ENCODE measurements around the gene KY. TPM values are rescaled to one million over a fixed set of nuclear protein-coding genes. Genes with fewer than 3 reads are reported as not detected.

KY gene
- total RNA-seq, 6 experiments from 2014 or later: 0.11 to 0.16 TPM; not detected in 4

DNA sequence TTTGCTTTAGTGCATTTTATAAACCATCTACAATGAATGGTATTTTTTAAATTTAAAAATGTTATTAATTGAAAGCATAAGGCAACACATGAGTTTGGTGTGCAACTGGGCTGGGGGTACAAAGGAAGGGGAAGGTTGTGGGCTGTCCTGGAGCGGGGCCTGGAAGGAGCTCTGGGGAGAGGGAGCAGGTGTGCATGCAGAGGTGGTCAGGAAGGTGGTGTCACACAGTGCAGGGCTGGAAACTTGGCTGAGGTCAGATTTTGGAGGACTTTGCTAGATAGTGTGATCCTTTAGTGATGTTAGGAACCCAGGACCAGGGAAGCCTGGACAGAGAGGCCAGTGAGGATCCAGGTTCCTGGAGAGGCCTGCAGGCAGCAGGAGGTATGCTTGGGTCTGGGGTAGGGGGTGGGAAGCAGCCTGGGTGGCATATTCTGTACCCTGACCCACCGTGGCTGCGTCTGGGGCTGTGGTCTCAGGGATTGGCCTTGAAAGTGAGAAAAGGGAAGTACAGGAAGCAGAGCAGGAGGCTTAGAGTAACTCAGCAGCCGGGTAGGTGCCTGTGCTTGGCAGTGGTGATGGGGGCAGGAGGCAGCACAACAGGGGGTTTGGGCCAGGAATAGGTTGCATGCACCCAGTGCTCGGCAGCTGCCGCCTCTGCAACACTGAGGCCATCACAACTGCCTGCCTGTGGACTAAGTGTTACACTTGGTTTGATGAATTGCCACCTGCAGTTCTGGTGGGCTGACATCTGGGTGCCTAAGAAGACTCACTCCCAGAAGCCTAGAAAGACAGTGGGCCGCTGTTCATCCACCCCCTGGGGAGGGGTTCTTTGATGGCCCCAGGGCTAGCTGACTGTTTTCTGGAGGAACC lies 33.0 kb downstream of the KY start:
- no peaks in the 10 kb centered on the region for H3K36me3 Mint-ChIP-seq (ENCODE audit: low read depth)

DNA sequence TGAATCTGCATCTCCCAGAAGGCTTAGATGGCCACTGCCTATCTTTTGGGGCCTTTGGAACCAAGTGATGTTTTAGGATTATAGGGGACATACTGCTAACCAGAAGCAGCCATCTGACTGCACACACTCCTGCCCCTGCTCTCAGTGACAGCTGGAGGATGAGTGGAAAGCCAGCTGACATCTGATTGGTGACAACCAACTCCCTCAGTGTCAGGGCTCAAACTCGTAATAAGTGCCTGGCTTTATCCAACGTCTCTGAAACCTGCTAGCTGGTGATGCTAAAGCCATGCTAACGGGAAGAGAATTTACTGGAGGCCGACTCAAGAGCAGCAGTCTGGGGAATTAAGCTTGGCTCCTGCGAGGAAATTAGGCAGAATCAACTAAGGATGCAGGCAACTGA lies 35.1 kb downstream of the KY start:
- H3K27me3 Mint-ChIP-seq (ENCODE audit: insufficient read depth): peaks cover 12% of the 10 kb centered on the region
- H3K36me3 Mint-ChIP-seq (ENCODE audit: low read depth): no peaks in the 10 kb centered on the region
- TF ChIP-seq, protein P1, sequence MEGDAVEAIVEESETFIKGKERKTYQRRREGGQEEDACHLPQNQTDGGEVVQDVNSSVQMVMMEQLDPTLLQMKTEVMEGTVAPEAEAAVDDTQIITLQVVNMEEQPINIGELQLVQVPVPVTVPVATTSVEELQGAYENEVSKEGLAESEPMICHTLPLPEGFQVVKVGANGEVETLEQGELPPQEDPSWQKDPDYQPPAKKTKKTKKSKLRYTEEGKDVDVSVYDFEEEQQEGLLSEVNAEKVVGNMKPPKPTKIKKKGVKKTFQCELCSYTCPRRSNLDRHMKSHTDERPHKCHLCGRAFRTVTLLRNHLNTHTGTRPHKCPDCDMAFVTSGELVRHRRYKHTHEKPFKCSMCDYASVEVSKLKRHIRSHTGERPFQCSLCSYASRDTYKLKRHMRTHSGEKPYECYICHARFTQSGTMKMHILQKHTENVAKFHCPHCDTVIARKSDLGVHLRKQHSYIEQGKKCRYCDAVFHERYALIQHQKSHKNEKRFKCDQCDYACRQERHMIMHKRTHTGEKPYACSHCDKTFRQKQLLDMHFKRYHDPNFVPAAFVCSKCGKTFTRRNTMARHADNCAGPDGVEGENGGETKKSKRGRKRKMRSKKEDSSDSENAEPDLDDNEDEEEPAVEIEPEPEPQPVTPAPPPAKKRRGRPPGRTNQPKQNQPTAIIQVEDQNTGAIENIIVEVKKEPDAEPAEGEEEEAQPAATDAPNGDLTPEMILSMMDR (IDR thresholded peaks at IDR 0.05): no peak
- H3K4me3 Mint-ChIP-seq: no peak overlapping the region
- H3K27ac Mint-ChIP-seq: no peak overlapping the region
- DNase-seq: no peak
- H3K4me1 Mint-ChIP-seq (ENCODE audit: low read depth): no peaks in the 10 kb centered on the region
- H3K9me3 Mint-ChIP-seq: no peaks in the 10 kb centered on the region

More for the DNA sequence above, 33.0 kb downstream of the KY start:
- Mint-ChIP-seq H3K27ac (no peak overlapping the region), H3K4me1 (ENCODE audit: low read depth) (peaks cover 10% of the 10 kb centered on the region; the same call in 1 of the 2 replicates), H3K27me3 (ENCODE audit: insufficient read depth) (peaks cover 6% of the 10 kb centered on the region), H3K9me3 (no peaks in the 10 kb centered on the region), H3K4me3 (no peak overlapping the region)
- TF ChIP-seq, protein P1 (IDR thresholded peaks at IDR 0.05): no peak
- DNase-seq: no peak

GRCh38 chr3:134614955-134615354 lies 35.9 kb downstream of the KY start:
- peaks cover 17% of the 10 kb centered on the region for H3K27me3 Mint-ChIP-seq (ENCODE audit: insufficient read depth)
- H3K9me3 Mint-ChIP-seq: no peaks in the 10 kb centered on the region
- no peaks in the 10 kb centered on the region for H3K36me3 Mint-ChIP-seq (ENCODE audit: low read depth)
- H3K4me3 Mint-ChIP-seq: no peak overlapping the region
- no peak overlapping the region for H3K27ac Mint-ChIP-seq
- no peaks in the 10 kb centered on the region for H3K4me1 Mint-ChIP-seq (ENCODE audit: low read depth)
- TF ChIP-seq, protein P1 (IDR thresholded peaks at IDR 0.05): no peak
- DNase-seq: no peak

- Mint-ChIP-seq H3K4me1 (ENCODE audit: low read depth) (no peaks in the 10 kb centered on the region), H3K36me3 (ENCODE audit: low read depth) (no peaks in the 10 kb centered on the region), H3K9me3 (no peaks in the 10 kb centered on the region), H3K4me3 (no peak overlapping the region), H3K27ac (no peak overlapping the region), H3K27me3 (ENCODE audit: insufficient read depth) (peaks cover 28% of the 10 kb centered on the region)
- TF ChIP-seq, protein P1 (IDR thresholded peaks at IDR 0.05): no peak
- DNase-seq: no peak
Observed at GRCh38 chr3:134613006-134613520, 37.8 kb downstream of the KY start.

GRCh38 chr3:134611516-134611915 lies 39.3 kb downstream of the KY start:
- H3K9me3 Mint-ChIP-seq: no peaks in the 10 kb centered on the region
- DNase-seq: no peak
- no peaks in the 10 kb centered on the region for H3K36me3 Mint-ChIP-seq (ENCODE audit: low read depth)
- no peak overlapping the region for H3K27ac Mint-ChIP-seq
- no peak overlapping the region for H3K4me3 Mint-ChIP-seq
- H3K4me1 Mint-ChIP-seq (ENCODE audit: low read depth): no peaks in the 10 kb centered on the region
- peaks cover 29% of the 10 kb centered on the region for H3K27me3 Mint-ChIP-seq (ENCODE audit: insufficient read depth)
- TF ChIP-seq, protein P1 (IDR thresholded peaks at IDR 0.05): no peak
